CD4-positive, alpha-beta T cell treated with Interleukin-17A for 4 hours (primary cell): ENCODE results near the gene CBFB.

ENCODE experiments used
- DNase-seq: peaks from one replicate; pipeline ENCODE4 v3.0.0-alpha.2; 2020; ENCODE audit warnings: mixed read lengths

The CBFB gene

GRCh38 chr16:67050796-67051195, 21.8 kb downstream of the CBFB start:
- no peak for DNase-seq

GRCh38 chr16:67052399-67052798, 23.4 kb downstream of the CBFB start:
- no peak for DNase-seq

DNA sequence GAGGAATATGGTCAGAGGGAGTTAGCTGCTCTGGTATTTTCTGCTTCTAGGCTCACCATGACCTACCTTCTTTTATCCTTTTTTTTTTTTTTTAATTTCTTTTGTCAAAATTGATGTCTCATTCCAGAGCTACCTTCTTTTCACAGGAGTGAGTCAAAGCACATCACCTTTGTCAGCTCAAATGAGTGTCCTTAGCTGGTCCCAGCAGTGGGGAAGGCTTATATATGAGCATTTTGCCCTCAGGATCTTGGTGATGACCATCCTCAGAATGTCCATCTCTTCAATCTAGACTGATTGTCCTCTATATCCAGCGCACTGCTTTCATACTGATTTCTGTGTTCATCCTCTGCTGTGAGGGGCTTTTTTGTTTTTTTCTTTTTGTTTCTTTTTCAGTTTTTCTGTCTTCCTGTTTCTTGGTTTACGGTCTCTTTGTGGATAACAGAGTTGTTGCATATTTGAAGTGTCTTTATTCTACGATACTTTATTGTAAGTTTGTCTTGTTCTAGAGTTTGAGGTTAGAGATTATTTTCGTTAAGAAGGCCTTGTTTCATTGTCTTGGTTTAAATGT, 24.9 kb downstream of the CBFB start:
- DNase-seq = no peak

DNA sequence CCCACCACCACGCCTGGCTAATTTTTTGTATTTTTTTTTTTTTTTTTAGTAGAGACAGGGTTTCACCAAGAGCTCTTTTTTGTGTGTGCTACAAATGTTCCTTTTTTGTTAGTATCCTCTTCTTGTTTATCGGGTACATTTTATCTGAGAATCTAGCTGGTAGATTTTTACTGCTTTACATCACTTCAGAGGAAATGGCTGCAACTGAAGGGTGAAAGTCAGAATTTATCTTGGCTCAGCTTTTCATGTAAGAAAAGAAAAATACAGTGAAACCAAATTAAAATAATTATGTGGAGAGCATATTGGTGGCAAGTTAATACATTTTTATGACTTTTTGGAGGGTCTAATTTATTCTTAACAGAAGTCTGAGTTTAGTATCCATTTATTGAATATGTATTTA, 26.0 kb downstream of the CBFB start:
- no peak for DNase-seq

GRCh38 chr16:67055712-67056487, 27.0 kb downstream of the CBFB start:
- DNase-seq = no peak

DNA sequence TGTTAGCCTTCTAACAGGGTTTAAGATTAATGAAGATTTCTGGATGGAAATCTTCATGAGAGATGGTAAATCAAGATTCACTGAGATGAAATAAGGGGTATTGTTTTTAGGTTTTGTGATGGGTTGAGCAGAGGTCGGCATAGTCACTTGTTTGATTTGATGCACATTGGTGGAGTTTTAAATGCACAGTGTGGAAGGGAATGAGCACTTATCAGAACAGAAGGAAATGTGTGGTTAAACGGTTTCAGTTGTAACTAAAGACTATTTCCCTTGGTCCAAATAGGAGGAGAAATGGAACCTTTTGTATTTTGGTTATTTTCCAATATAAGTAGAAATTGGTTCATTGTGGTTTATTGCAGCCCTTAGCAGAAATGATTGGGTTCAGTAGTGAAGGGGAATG, 34.1 kb downstream of the CBFB start:
- no peak for DNase-seq

DNA sequence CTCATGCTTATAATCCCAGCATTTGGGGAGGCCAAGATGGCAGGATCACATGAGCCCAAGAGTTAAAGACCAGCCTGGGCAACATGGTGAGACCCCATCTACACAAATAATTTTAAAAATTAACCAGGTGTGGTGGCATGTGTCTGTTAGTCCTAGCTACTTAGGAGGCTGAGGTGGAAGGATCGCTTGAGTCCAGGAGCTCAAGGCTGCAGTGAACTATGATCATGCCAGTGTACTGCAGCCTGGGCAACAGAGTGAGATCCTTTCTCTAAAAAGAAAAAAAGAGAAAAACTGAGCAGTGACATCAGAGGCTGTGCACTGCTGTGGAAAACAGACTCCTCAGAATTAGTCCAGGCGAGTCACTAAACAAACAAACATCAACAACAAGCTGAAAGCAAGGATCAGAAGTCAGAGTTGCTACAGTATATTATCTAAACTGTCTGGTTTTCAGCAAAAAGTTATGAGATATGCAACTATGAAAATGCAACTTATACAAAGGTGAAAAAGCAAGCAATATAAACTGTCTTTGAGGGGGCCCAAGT, 39.3 kb downstream of the CBFB start:
- no peak for DNase-seq

DNA sequence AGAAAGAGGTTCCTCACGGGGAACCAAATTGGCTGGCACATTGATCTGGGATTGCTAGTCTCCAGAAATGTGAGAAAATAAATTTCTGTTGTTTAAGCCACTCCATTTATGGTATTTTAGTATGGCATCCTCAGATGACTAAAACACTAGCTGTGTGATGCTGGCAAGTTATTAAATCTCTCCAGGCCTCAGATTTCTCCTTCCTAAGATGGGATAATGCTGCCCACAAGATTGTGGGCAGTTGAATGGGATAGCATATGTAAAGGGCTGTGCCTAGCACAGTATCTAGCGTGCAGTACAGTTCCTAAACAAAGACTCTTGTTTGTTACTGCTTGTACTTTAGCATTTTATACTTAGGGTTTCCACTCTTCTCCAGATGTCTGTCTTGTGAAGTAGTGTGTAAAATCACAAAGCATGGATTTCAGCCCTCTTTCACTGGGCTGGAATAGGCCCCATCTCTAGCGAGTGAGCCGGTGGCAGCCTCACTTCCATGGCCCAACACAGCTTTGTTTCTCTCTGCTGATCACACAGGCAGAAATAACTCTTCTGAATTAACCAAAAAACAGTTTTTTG, 42.6 kb downstream of the CBFB start:
- no peak for DNase-seq

- DNase-seq = no peak
These were observed 46.4 kb downstream of the CBFB start for GRCh38 chr16:67075331-67075730.

GRCh38 chr16:67077871-67078270, 48.9 kb downstream of the CBFB start:
- no peak for DNase-seq

DNA sequence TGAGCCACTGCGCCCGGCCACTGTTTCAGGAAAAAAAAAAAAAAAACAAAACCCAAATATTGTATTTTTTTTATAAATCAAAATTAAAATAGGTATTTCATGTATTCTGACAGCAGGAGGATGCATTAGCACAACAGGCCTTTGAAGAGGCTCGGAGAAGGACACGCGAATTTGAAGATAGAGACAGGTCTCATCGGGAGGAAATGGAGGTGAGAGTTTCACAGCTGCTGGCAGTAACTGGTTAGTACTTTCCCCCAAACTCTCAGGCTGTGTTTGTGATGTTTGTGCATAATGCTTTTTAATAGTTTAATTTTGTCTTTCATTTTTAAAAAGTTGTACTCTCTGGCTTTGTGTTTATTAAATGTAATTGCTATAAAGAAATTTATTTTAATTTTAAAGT, 53.2 kb downstream of the CBFB start:
- DNase-seq = no peak

DNA sequence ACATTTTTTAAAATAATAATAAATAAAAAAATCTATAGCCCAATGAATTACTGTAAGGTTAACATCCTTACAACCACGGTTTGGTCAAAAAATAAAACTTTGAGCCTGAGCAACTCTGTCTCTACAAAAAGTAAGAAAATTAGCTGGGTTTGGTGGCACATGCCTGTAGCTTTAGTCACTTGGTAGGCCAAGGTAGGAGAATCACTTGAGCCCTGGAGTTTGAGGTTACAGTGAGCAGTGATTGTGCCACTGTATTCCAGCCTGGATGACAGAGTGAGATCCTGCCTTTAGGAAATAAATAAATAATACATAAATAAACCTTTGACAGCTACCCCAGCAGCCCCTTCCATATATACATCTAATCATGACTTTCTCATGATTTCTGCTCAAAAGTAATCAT, 53.9 kb downstream of the CBFB start:
- no peak for DNase-seq

- no peak for DNase-seq
These were observed 55.5 kb downstream of the CBFB start for GRCh38 chr16:67084345-67085028.

GRCh38 chr16:67086822-67087221, 57.9 kb downstream of the CBFB start:
- no peak for DNase-seq

DNA sequence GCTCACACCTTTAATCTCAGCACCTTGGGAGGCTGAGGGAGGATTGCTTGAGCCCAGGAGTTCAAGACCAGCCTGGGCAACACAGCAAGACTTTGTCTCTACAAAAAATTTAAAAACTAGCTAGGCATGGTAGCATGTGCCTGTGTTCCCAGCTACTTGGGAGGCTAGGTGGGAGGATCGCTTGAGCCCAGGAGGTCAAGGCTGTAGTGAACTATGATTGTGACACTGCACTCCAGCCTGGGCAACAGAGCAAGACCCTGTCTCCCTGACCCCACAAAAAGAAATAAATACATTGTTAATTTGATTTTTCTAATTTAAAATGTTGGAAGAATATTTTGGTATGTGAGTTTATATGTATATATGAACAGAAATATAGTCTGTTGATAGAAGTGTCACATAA, 58.3 kb downstream of the CBFB start:
- DNase-seq = no peak

DNA sequence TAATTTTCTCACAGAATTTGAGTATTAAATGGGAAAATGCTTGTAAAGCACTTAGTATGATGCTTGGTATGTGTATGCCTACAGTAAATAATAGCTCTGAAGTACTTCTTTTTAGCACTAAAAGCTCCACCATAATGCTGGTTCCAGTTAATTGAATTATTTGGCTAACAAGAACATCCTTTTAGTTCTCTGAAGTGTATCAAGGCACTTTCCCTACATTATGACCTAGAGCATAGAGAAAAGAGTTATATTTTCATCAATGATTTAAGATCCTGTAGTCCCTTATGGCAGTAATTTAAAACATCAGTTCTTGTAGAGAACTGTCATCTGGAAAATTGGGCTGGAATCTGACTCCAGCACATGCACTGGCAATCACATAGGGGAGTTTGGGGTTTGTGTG, 58.9 kb downstream of the CBFB start:
- no peak for DNase-seq

- DNase-seq = no peak
These were observed 59.6 kb downstream of the CBFB start for GRCh38 chr16:67088551-67088950.

DNA sequence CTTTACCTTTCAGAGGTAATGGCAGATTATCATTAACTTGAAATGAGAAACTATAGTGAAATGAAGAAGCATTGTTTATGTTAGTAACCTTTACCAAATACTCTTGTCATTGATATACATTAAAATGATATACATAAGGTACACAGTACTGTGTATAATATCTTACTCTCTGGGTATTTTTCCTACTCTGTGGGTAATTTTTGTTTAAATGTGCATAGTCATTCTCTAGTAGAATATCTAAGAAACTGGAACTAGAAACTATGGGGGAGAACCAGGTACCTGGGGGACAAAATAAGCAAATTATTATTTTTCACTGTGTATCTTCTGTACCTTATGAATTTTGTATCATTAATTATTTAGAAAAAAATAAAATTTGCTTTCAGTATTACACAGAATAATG, 60.2 kb downstream of the CBFB start:
- DNase-seq = no peak

DNA sequence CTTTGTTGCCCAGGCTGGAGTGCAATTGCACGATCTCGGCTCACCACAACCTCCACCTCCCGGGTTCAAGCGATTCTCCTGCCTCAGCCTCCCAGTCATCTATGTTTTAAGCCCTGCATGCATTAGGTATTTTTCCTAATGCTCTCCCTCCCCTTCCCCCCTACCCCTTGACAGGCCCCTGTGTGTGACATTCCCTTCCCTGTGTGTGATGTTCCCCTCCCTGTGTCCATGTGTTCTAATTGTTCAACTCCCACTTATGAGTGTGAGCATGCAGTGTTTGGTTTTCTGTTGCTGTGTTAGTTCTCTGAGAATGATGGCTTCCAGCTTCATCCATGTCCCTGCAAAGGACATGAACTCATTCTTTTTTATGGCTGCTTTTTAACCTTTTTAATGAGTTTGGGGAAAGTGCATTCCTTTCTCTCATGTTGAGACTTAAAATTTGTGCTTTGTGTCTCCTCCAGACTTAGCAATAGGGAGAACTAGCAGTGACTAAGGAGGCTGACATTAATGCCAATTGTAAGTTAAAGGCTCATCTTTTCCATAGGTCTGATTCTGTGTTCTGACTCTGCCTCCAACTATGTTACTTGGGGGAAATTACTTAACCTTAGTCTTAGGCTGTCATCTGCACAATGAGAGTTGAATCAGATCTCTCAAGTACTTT, 63.1 kb downstream of the CBFB start:
- no peak for DNase-seq

DNA sequence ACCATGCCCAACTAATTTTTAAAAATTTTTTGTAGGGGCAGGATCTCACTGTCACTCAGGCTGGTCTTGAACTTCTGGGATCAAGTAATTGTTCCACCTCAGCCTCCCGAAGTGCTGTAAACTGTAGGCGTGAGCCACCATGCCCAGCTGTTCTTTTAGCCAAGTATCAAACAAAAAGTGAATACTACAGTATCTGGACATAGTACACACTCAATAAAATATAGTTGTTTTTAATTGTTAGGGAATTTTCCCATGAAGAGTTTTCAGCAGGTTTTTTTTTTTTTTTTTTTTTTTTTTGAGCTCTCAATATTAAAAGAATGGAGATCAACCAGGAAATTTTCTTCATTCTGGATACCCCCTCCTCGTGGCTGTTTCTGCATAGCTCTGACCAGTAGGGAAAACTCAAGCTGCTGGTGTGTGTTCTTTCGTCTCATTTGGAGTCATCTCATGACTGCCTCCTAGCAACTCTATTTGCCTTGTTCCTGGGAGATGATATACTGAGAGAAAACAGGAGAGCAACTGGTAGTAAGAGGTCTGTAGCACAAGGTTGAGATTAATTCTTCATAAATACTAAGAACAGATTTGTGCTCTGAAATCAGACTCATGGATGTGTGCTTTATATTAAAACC, 64.3 kb downstream of the CBFB start:
- no peak for DNase-seq

DNA sequence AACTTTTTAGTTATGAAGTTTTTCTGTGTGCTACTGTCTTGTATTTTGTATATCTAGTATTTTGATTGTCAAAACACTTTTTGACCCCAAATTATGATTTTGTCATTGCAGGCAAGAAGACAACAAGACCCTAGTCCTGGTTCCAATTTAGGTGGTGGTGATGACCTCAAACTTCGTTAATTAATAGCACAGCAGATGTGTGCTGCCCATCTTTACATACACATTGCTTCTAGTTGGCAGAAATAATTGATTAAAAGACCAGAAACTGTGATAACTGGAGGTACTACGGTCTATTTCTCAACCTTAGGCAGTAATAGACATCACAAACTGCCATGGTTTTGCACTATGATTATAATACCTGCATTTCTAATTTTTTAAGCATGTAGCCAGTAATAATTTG, 69.7 kb downstream of the CBFB start:
- DNase-seq = no peak

- no peak for DNase-seq
These were observed 71.8 kb downstream of the CBFB start for GRCh38 chr16:67100569-67101310.
